WTC11 (cell line): ENCODE results near the gene QSOX2.

Source experiments
- AFF4 ChIP-seq: sonication (generic); formaldehyde crosslinking; IDR thresholded peaks from 2 replicates; pipeline ENCODE4 v1.8.1; 2023; ENCODE audit warnings: mild to moderate bottlenecking, missing genetic modification reagents, borderline replicate concordance
- CREB1 ChIP-seq: sonication (generic); formaldehyde crosslinking; IDR thresholded peaks from 2 replicates; pipeline ENCODE4 v1.8.0; 2023; ENCODE audit warnings: mild to moderate bottlenecking, missing genetic modification reagents
- CTCF ChIP-seq: fragments of 200-600 bp; IDR thresholded peaks from 2 replicates; pipeline ENCODE4 v1.8.0; 2022; ENCODE audit warnings: antibody characterized with exemption
- GABPB1 ChIP-seq: sonication (generic); formaldehyde crosslinking; IDR thresholded peaks from 2 replicates; pipeline ENCODE4 v1.8.1; 2023; ENCODE audit warnings: mild to moderate bottlenecking, missing genetic modification reagents
- MAX ChIP-seq: sonication (generic); formaldehyde crosslinking; IDR thresholded peaks from 2 replicates; pipeline ENCODE4 v1.8.0; 2022; ENCODE audit warnings: mild to moderate bottlenecking, missing genetic modification reagents
- NFATC4 ChIP-seq: fragments of 250-450 bp; sonication (Bioruptor Pico); IDR thresholded peaks from 2 replicates; pipeline ENCODE4 v1.9.0; 2021; ENCODE audit warnings: mild to moderate bottlenecking
- STAT6 ChIP-seq: sonication (generic); formaldehyde crosslinking; conservative IDR thresholded peaks from 2 replicates; pipeline ENCODE4 v1.8.1; 2023; ENCODE audit warnings: mild to moderate bottlenecking, low read depth, missing genetic modification reagents, moderate library complexity
- TP53 ChIP-seq: sonication (generic); formaldehyde crosslinking; IDR thresholded peaks from 2 replicates; pipeline ENCODE4 v1.8.1; 2023; ENCODE audit warnings: mild to moderate bottlenecking, missing genetic modification reagents
- ZNF138 ChIP-seq: sonication (generic); formaldehyde crosslinking; conservative IDR thresholded peaks from 2 replicates; pipeline ENCODE4 v1.8.1; 2022; ENCODE audit warnings: mild to moderate bottlenecking, moderate library complexity, missing genetic modification reagents
- ZNF232 ChIP-seq: sonication (generic); formaldehyde crosslinking; IDR thresholded peaks from 2 replicates; pipeline ENCODE4 v1.8.0; 2022; ENCODE audit warnings: mild to moderate bottlenecking, missing genetic modification reagents
- ZNF396 ChIP-seq: fragments of 250-450 bp; sonication (Bioruptor Pico); IDR thresholded peaks from 2 replicates; pipeline ENCODE4 v1.8.0; 2021; ENCODE audit warnings: mild to moderate bottlenecking, moderate library complexity, borderline replicate concordance
- ZNF512 ChIP-seq: sonication (generic); formaldehyde crosslinking; IDR thresholded peaks from 2 replicates; pipeline ENCODE4 v1.8.1; 2022; ENCODE audit warnings: missing genetic modification reagents, borderline replicate concordance

- TF ChIP-seq MAX (CRISPR knock-in tag) (no peak), CTCF (no peak), ZNF138 (CRISPR knock-in tag) (no peak), ZNF232 (CRISPR knock-in tag) (no peak), CREB1 (no peak), ZNF512 (no peak), STAT6 (no peak), GABPB1 (no peak), ZNF396 (CRISPR knock-in tag) (no peak), AFF4 (CRISPR knock-in tag) (no peak), TP53 (CRISPR knock-in tag) (no peak), NFATC4 (CRISPR knock-in tag) (no peak)
Measured at GRCh38 chr9:136175616-136176197, 69.9 kb downstream of the QSOX2 start.
